Large intestine (tissue), 3 donors: ENCODE measurements around the gene ASIC4. TPM values are rescaled to one million over a fixed set of nuclear protein-coding genes. Genes with fewer than 3 reads are reported as not detected.

Experiments
- DNase-seq, 2 donors: peaks; one replicate each; pipeline versions ENCODE4 v3.0.0 to v3.0.0-alpha.2; 2013
- H3K27ac ChIP-seq: one replicate; pipeline ENCODE4 v1.5.1; 2013; ENCODE audit warnings: low read length
- H3K27me3 ChIP-seq: 2 replicates; pipeline ENCODE4 v1.6.1; 2013; ENCODE audit warnings: low read length; ENCODE audit not compliant: control insufficient read depth, insufficient read depth
- H3K36me3 ChIP-seq: 2 replicates; pipeline ENCODE4 v1.6.1; 2013; ENCODE audit warnings: low read length; ENCODE audit not compliant: control insufficient read depth, insufficient read depth
- H3K4me1 ChIP-seq: one replicate; pipeline ENCODE4 v1.6.1; 2013; ENCODE audit warnings: low read length; ENCODE audit not compliant: control insufficient read depth, insufficient read depth
- H3K4me3 ChIP-seq: one replicate; pipeline ENCODE4 v1.5.1; 2013; ENCODE audit warnings: low read length
- H3K9me3 ChIP-seq: one replicate; pipeline ENCODE4 v1.6.1; 2013; ENCODE audit warnings: mild to moderate bottlenecking, low read depth, low read length, moderate library complexity; ENCODE audit not compliant: control insufficient read depth
- WGBS: methylation state at CpG from one replicate; pipeline ENCODE4 v1.1.5; 2013; ENCODE audit warnings: low lambda C conversion rate; ENCODE audit not compliant: insufficient coverage; 5-methylcytosine and 5-hydroxymethylcytosine counted together
- polyA plus RNA-seq: library from polyadenylated mRNA; unstranded; fragments of 120-200 nt; gene quantifications from one replicate; pipeline ENCODE4 v1.2.1, GENCODE V29; 2013

ASIC4 gene
- polyA plus RNA-seq, 1 donor: 1.1 TPM

DNA sequence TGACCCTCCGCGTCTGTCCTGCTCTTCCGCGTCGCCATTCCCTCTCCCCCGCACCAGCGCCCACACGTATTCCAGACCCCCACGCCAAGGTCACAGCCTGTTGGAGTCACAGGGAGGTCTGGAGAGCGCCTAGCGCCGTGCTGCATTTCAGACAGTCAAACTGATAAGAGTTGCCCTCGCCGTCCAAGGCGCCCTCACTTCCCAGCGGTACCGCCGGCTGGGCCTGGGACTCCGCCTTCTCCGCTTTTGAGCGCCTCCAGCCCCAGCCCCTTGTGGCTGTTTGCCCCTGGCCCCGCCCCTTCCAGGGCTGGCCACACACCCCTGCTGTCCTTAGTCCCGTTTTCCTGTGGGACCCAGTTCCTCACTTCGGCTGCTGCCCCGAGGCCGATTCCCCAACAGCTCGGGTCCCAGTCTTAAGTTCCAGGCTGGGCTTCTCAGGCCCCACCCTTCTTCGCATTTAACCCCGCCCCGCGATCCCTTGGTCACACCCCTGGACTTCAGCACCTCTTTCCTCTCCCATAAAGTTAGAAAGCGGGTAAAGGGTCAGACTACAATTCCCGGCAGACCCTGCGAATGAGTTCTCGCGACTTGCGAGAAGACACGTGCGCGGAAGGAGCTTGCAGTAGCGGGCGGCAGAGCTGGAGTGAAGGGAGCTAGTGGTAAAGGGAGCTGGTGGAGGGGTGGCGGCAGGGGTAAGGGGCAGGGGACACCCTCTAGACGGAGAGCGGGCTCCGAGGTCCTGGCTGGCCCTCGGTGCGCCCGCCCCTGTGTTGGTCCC is 15.8 kb upstream of the ASIC4 start, which contains the start of gene GMPPA:
Gene GMPPA, plus strand, starts transcription at position 612 of the 778 bp plus-strand sequence. CDS start 1,085 bp downstream, outside the sequence.
- no CpG with 5 or more reads among the region's 49 CpGs for WGBS
- H3K27me3 ChIP-seq: peaks cover 46% of the 10 kb centered on the region
- peaks cover 52% of the 10 kb centered on the region for H3K4me1 ChIP-seq
- no peaks in the 10 kb centered on the region for H3K9me3 ChIP-seq
- H3K4me3 ChIP-seq: peak within 1 kb of the TSS; percentile 76
- peaks cover 14% of the 10 kb centered on the region for H3K36me3 ChIP-seq
- H3K27ac ChIP-seq: peak within 1 kb of the TSS; percentile 94
- DNase-seq: peak; percentile 99

DNA sequence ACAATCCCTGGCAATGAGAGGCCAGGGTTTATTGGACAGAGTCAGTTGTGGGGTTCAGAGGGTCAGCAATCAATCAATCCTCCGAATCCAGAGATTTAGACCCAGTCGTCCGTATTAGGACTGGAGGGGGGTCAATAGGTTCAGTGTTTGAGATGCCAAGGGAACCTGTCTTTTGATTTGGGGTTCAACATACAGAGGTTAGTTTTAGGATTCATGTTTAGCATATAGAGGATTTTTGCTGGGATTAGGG is 15.3 kb upstream of the ASIC4 start:
- Histone ChIP-seq H3K4me1 (peaks cover 52% of the 10 kb centered on the region), H3K9me3 (no peaks in the 10 kb centered on the region), H3K27me3 (peaks cover 41% of the 10 kb centered on the region), H3K27ac (peak overlapping the region; percentile 67), H3K36me3 (peaks cover 19% of the 10 kb centered on the region), H3K4me3 (peak overlapping the region; percentile 76)
- WGBS: 0% methylated on average over 1 of the region's 3 CpGs
- no peak for DNase-seq

DNA sequence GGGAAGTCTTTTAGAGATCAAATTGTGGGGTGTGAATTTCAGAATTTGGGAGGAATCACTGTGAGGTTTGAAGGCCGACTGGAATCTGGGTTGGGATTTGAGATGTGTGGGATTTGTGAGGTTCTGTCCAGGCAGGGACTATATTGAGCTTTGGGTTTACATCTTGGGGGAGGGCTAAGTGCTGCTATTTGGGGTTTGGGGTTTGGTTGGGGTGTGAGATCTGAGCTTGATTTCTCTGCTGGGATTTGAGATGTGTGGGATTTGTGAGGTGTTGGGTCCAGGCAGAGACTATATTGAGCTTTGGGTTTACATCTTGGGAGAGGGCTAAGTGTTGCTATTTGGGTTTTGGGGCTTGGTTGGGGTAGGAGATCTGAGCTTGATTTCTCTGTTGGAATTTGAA is 14.7 kb upstream of the ASIC4 start:
- H3K4me3 ChIP-seq: peak overlapping the region; percentile 76
- peaks cover 35% of the 10 kb centered on the region for H3K27me3 ChIP-seq
- peaks cover 52% of the 10 kb centered on the region for H3K4me1 ChIP-seq
- no peak for DNase-seq
- peaks cover 24% of the 10 kb centered on the region for H3K36me3 ChIP-seq
- WGBS: no CpG with 5 or more reads among the region's 1 CpG
- H3K27ac ChIP-seq: no peak overlapping the region
- no peaks in the 10 kb centered on the region for H3K9me3 ChIP-seq

DNA sequence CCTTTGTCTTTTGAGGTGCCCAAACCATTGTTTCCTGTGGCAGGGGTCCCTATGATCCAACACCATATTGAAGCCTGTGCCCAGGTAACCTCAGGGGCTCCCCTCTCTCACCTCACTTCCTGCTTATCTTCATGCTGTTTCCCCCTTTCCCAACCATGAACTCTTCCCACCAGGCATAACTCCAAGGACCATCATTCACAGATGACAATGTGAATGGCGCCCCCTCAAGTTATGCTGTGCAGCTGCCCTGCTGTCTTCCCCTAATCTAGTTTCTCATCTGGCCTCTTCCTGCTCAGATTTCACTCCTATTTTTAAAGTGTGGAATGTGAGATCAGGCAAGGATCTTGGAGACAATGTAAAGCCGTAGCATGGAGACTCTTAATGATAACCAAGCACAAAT is 14.1 kb upstream of the ASIC4 start:
- no peak overlapping the region for H3K4me3 ChIP-seq
- no peak for DNase-seq
- no peak overlapping the region for H3K27ac ChIP-seq
- no peaks in the 10 kb centered on the region for H3K9me3 ChIP-seq
- peaks cover 30% of the 10 kb centered on the region for H3K36me3 ChIP-seq
- peaks cover 50% of the 10 kb centered on the region for H3K4me1 ChIP-seq
- peaks cover 29% of the 10 kb centered on the region for H3K27me3 ChIP-seq
- WGBS: no CpG with 5 or more reads among the region's 2 CpGs

DNA sequence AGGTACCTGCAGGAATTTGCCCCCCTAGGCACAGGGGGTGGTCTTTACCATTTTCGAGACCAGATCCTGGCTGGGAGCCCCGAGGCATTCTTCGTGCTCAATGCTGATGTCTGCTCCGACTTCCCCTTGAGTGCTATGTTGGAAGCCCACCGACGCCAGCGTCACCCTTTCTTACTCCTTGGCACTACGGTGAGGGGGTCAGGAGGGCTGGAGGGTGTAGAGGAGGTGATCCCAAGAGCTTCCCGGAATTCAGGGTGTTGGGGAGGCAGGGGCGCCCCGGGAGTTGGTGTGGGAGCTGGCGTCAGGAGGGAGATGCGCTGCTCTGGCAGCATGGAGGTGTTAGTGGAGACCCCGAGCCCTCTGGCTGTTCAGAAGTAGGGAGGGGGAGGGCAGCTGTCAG is 12.4 kb upstream of the ASIC4 start:
- no CpG with 5 or more reads among the region's 14 CpGs for WGBS
- H3K36me3 ChIP-seq: peaks cover 46% of the 10 kb centered on the region

DNA sequence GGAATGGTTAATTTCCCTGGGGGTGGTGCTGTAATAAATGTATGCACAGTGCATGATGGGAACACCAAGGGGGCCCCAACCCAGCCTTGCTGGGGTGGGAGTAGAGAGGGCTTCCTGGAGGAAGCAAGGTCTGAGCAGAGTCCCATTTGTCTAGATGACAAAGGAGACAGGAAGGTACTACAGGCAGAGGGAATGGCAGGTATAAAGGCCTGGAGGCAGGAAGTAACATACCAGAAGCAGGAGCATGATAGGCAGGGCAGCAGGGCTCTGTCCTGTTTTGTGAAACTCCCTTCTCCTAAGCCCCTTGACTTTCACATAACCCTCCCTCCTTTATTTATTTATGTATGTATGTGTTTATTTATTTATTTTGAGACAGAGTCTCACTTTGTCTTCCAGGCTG is 11.7 kb upstream of the ASIC4 start:
- Histone ChIP-seq H3K36me3 (peaks cover 50% of the 10 kb centered on the region), H3K27ac (no peak overlapping the region), H3K4me3 (no peak overlapping the region), H3K27me3 (peaks cover 4% of the 10 kb centered on the region), H3K9me3 (no peaks in the 10 kb centered on the region), H3K4me1 (peaks cover 28% of the 10 kb centered on the region)
- DNase-seq: no peak

More for the DNA sequence above, 12.4 kb upstream of the ASIC4 start:
- no peak for DNase-seq
- Histone ChIP-seq H3K27me3 (peaks cover 12% of the 10 kb centered on the region), H3K9me3 (no peaks in the 10 kb centered on the region), H3K4me3 (no peak overlapping the region), H3K4me1 (peaks cover 36% of the 10 kb centered on the region), H3K27ac (peak overlapping the region; percentile 69)

DNA sequence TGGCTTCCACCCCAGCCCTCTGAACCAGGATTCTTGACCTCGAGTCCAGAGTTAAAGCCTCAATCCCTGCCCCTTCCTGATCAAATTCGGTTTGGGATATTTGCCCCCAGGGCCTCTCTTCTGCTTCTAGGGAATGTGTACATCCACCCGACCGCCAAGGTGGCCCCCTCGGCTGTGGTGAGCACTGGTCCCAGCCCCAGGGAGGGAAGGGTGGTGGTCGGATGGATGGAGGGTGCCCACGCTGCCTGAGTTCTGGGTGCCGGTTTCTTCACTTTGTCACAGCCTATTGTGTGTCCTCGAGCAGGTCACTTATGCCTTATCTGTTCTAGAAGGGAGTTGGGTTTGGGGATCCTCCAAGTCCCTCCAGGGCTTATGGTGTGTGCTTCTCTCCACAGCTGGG is 8.7 kb upstream of the ASIC4 start:
- H3K4me3 ChIP-seq: no peak overlapping the region
- peaks cover 20% of the 10 kb centered on the region for H3K27me3 ChIP-seq
- H3K9me3 ChIP-seq: peaks cover under 1% of the 10 kb centered on the region
- no CpG with 5 or more reads among the region's 9 CpGs for WGBS
- H3K4me1 ChIP-seq: peaks cover 33% of the 10 kb centered on the region
- H3K36me3 ChIP-seq: peaks cover 50% of the 10 kb centered on the region
- no peak for DNase-seq
- H3K27ac ChIP-seq: no peak overlapping the region

DNA sequence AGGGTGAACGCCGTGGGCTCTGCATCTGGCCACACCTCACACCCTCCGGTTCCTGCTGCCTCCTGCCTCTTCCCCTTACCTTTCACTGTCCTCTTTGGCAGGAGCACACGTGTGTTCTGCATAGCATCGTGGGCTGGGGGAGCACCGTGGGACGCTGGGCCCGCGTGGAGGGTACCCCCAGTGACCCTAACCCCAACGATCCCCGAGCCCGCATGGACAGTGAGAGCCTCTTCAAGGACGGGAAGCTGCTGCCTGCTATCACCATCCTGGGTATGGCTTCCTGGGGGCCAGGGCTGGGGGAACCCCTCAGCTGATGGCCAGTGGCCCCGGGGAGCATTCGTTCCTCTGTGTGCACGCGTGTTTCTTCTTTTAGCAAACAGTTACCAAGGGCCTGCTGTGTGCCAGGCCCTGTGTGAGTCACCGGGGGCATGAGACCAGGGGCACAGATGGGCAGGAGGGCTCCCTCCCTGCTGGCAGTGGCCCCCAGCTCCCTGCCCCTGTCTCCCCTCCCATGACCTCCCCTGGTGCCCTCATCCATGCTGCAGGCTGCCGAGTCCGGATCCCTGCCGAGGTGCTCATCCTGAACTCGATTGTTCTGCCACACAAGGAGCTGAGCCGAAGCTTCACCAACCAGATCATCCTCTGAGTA is 8.0 kb upstream of the ASIC4 start:
- no peak overlapping the region for H3K4me3 ChIP-seq
- H3K27me3 ChIP-seq: peaks cover 27% of the 10 kb centered on the region
- H3K9me3 ChIP-seq: peaks cover 7% of the 10 kb centered on the region
- H3K4me1 ChIP-seq: peaks cover 28% of the 10 kb centered on the region
- no peak for DNase-seq
- H3K36me3 ChIP-seq: peaks cover 50% of the 10 kb centered on the region
- H3K27ac ChIP-seq: no peak overlapping the region
- no CpG with 5 or more reads among the region's 23 CpGs for WGBS

DNA sequence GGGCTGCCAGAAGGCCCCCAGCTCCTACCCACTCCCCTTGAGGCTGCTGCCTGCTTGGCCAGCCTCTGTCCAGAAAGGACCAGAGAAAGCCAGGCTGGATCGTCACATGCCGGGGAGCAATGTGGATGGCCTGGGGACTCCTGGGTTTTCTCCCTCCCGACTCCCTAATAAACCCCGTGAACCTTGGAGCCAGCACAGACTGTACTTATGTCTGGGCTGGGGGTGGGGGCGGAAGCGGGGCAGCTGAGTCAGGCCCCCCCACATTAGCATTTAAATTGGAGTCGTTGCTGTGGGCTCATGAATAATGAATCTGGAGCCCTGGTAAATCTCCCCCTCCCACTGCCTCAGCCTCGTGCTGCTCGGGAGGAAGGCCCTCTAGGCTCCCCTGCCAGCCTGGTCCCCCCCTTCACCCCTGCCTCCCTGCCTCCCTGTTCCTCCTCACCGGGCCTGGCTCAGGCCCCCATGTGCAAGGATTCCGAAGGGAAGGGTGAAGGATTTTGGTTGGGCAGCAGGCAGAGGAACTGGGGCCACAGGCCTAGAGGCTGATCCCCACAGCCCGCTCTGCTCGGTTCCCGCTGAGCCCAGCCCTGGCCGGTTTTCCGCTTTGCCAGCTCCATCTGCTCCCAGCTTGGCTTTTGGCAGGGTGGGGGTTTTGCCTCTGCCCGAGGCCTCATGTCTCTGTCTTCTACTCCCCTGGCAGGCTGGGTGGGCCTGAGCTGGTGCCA is 7.3 kb upstream of the ASIC4 start:
- H3K36me3 ChIP-seq: peaks cover 46% of the 10 kb centered on the region
- peaks cover 9% of the 10 kb centered on the region for H3K9me3 ChIP-seq
- DNase-seq: no peak
- WGBS: no CpG with 5 or more reads among the region's 17 CpGs
- H3K27me3 ChIP-seq: peaks cover 34% of the 10 kb centered on the region
- H3K4me3 ChIP-seq: no peak overlapping the region
- H3K27ac ChIP-seq: no peak overlapping the region
- peaks cover 21% of the 10 kb centered on the region for H3K4me1 ChIP-seq

DNA sequence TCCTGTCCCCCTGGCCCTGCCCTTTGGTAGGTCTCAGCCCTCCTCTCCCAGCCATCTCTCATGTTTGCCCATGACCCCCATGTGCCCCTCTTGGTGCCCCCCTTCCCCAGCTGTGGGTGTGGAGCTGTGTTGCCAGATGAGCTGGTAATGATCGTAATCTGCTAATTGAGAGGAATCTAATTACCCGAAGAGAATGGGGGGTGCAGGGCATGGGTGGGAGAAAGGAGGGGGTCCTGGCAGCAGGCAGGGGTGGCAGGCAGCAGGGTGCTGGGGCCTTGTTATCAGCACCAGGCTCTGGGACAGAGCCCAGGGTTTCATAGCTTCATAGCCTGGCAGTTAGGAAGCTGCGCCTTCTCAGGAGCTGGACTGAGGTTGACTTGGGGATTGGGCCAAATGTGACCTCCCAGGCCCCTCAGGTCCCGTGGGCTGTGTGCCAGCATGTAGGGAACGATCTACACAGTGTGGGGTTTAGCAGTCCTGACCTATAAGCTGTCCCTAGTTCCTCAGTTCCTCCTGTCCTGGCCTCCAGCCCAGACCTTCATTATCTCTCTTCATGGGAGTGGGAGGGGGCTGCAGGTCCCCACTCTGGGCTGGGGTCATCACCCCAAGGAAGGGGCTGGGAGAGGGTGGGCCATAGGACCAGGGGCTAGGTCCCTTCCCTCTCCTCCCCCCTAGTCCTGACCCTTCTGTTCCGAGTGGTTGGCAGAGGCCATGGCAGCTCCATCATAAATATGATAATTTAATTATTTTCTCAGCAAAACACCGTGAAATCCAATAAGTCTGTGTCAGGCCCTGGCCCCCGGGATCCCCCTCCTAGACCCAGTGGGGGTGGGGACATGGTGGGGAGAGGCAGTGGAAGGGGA is 6.5 kb upstream of the ASIC4 start:
- H3K9me3 ChIP-seq: peaks cover 11% of the 10 kb centered on the region
- no peak overlapping the region for H3K27ac ChIP-seq
- peaks cover 42% of the 10 kb centered on the region for H3K27me3 ChIP-seq
- no CpG with 5 or more reads among the region's 8 CpGs for WGBS
- no peak overlapping the region for H3K4me3 ChIP-seq
- DNase-seq: no peak
- H3K36me3 ChIP-seq: peaks cover 40% of the 10 kb centered on the region
- peaks cover 23% of the 10 kb centered on the region for H3K4me1 ChIP-seq
